GM18526 (cell line): ENCODE measurements around the gene PIK3R6.

Experiments
- POLR2A ChIP-seq: IDR thresholded peaks from 3 replicates; pipeline ENCODE4 v1.6.1; 2011; ENCODE audit not compliant: insufficient read length; ENCODE audit errors: extremely low read depth

Gene PIK3R6

GRCh38 chr17:8887301-8887700 is 19.8 kb upstream of the PIK3R6 start:
- TF ChIP-seq POLR2A: no peak

GRCh38 chr17:8885967-8886684 is 18.7 kb upstream of the PIK3R6 start:
- TF ChIP-seq POLR2A: no peak

- no peak for TF ChIP-seq POLR2A
These were observed 17.0 kb upstream of the PIK3R6 start for GRCh38 chr17:8884336-8884990.

- TF ChIP-seq POLR2A: no peak
These were observed 15.9 kb upstream of the PIK3R6 start for GRCh38 chr17:8883353-8883752.

- no peak for TF ChIP-seq POLR2A
These were observed 14.1 kb upstream of the PIK3R6 start for GRCh38 chr17:8881606-8882005.

- no peak for TF ChIP-seq POLR2A
These were observed 13.0 kb upstream of the PIK3R6 start for GRCh38 chr17:8880466-8880865.

- TF ChIP-seq POLR2A: no peak
These were observed 11.9 kb upstream of the PIK3R6 start for GRCh38 chr17:8879410-8879809.

- TF ChIP-seq POLR2A: no peak
These were observed 10.5 kb upstream of the PIK3R6 start for GRCh38 chr17:8877984-8878383.

- no peak for TF ChIP-seq POLR2A
These were observed 8.5 kb upstream of the PIK3R6 start for GRCh38 chr17:8875957-8876356.

GRCh38 chr17:8875436-8875835 is 8.0 kb upstream of the PIK3R6 start:
- no peak for TF ChIP-seq POLR2A

- no peak for TF ChIP-seq POLR2A
These were observed 6.6 kb upstream of the PIK3R6 start for GRCh38 chr17:8873801-8874715.

GRCh38 chr17:8872705-8873435 is 5.4 kb upstream of the PIK3R6 start:
- no peak for TF ChIP-seq POLR2A

- no peak for TF ChIP-seq POLR2A
These were observed 4.7 kb upstream of the PIK3R6 start for GRCh38 chr17:8872036-8872704.

GRCh38 chr17:8871081-8871581 is 3.7 kb upstream of the PIK3R6 start:
- no peak for TF ChIP-seq POLR2A
